HUES6 (cell line): ENCODE results near the gene CDC42EP2.
A peak's percentile ranks its signal among the peaks of the same experiment; 100 is the strongest.

Experiments used
- H3K27ac ChIP-seq: 2 replicates; pipeline ENCODE4 v1.7.0; 2013; ENCODE audit warnings: low read depth, mild to moderate bottlenecking, low read length, inconsistent platforms
- H3K27me3 ChIP-seq: 2 replicates; pipeline ENCODE4 v1.6.1; 2013; ENCODE audit warnings: low read length; ENCODE audit not compliant: control insufficient read depth, insufficient read depth
- H3K36me3 ChIP-seq: 2 replicates; pipeline ENCODE4 v1.6.1; 2013; ENCODE audit warnings: low read length; ENCODE audit not compliant: control insufficient read depth, insufficient read depth
- H3K4me1 ChIP-seq: 2 replicates; pipeline ENCODE4 v1.6.1; 2013; ENCODE audit warnings: low read length; ENCODE audit not compliant: control insufficient read depth, insufficient read depth
- H3K4me3 ChIP-seq: 2 replicates; pipeline ENCODE4 v1.5.1; 2013; ENCODE audit warnings: low read depth, low read length
- H3K9ac ChIP-seq: one replicate; pipeline ENCODE4 v1.6.1; 2013; ENCODE audit warnings: mild to moderate bottlenecking, low read length
- H3K9me3 ChIP-seq: 2 replicates; pipeline ENCODE4 v1.6.1; 2013; ENCODE audit warnings: low read depth, low read length; ENCODE audit not compliant: control insufficient read depth, insufficient read depth

Gene CDC42EP2

DNA sequence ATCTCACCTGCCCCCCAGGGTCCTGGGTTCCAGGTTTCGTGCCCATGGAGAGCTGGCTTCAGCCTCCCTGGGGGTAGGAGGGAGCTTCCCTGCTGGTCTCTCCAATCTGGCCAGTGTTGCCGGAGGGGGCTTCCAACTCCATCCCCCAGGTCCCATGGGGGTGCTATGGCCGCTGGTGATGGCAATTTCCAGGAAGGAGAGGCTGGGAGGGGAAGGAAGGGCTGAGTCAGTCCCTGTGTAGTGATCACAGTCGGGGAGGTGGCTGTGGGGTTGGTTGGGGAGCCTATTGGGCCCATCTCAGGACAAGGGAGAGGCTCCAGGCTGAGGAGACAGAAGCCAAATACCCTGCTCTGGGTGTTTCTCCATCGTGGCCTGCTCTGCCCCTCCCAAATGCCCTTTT is 5.7 kb upstream of the CDC42EP2 start:
- Histone ChIP-seq H3K9ac (no peak overlapping the region), H3K4me1 (peaks cover 6% of the 10 kb centered on the region; the same call in 1 of the 2 replicates), H3K27me3 (peaks cover 27% of the 10 kb centered on the region), H3K9me3 (no peaks in the 10 kb centered on the region), H3K36me3 (peaks cover 13% of the 10 kb centered on the region), H3K4me3 (no peak overlapping the region), H3K27ac (no peak overlapping the region)

DNA sequence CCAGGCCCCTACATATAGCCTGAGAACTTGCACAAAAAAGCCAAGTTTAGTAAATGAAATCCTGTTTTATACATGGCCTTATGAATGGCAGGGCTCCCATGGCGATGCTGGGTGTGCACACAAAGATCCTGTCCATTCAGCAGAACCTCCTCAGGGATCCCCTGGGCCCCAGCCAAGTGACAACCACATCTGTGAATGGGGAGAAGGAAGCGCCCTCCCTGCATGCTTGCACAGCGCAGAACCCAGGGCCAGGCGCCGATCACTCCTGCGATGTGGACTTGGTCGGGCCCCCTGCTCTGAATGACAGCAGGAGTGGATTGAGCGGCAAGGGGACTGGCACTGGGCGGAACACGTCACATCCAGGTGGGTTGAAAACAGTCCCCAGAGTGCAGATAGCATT is 4.5 kb upstream of the CDC42EP2 start:
- H3K27me3 ChIP-seq: peaks cover 31% of the 10 kb centered on the region
- H3K4me1 ChIP-seq: peaks cover 8% of the 10 kb centered on the region; the same call in 1 of the 2 replicates
- no peak overlapping the region for H3K4me3 ChIP-seq
- peaks cover 5% of the 10 kb centered on the region; the same call in 1 of the 2 replicates for H3K36me3 ChIP-seq
- no peaks in the 10 kb centered on the region for H3K9me3 ChIP-seq
- no peak overlapping the region for H3K27ac ChIP-seq
- no peak overlapping the region for H3K9ac ChIP-seq

DNA sequence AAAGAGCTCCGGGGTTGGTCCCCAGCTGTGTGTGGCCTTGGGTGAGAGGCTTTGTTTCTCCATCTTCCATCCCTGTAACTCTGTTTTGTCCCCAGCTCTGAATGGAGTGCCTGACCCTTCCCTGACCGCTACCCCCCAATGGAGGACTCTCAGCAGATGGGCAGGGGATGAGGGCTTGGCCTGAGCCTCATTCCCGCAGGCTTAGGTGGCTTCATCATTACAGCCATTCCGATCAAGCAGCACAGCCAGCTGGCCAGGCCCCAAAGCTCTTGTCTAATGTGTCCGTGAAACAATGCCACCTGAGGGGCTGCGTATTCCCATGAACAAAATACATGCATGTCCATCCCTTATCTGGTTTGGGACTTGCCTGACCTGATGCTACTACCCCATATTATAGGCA is 3.9 kb upstream of the CDC42EP2 start:
- Histone ChIP-seq H3K9ac (no peak overlapping the region), H3K9me3 (no peaks in the 10 kb centered on the region), H3K27ac (no peak overlapping the region), H3K4me3 (no peak overlapping the region), H3K36me3 (0 out of 2 replicates have a peak, but pooled peaks cover under 1% of the 10 kb centered on the region), H3K27me3 (peaks cover 31% of the 10 kb centered on the region), H3K4me1 (peaks cover 9% of the 10 kb centered on the region)

DNA sequence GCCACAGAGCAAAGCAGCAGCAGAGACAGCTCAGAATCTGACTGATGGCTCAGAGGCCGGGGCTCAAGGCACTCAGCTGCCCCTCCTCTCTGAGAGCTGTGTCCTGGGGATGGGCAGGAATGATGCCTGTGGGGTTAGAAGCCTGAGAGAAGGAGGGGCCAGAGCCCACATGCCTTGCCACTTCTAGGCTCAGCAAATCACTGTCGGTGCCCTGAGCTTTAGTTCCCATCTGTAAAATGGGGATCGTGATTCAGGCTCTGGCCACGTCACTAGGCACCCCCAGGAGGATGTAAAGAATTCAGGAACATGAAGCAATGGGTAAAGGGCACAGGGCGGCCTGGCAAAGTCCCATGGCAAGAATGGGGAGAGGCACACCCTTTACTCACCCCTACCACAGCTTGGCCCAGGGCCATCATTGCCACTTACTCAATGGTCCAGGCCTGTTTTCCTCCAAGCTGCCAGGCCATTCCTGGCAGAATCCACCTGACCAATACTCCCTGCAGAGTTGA is 3.4 kb upstream of the CDC42EP2 start:
- H3K9ac ChIP-seq: no peak overlapping the region
- H3K27me3 ChIP-seq: peaks cover 31% of the 10 kb centered on the region
- H3K4me3 ChIP-seq: no peak overlapping the region
- H3K36me3 ChIP-seq: no peaks in the 10 kb centered on the region
- H3K4me1 ChIP-seq: peaks cover 14% of the 10 kb centered on the region
- H3K9me3 ChIP-seq: no peaks in the 10 kb centered on the region
- no peak overlapping the region for H3K27ac ChIP-seq

DNA sequence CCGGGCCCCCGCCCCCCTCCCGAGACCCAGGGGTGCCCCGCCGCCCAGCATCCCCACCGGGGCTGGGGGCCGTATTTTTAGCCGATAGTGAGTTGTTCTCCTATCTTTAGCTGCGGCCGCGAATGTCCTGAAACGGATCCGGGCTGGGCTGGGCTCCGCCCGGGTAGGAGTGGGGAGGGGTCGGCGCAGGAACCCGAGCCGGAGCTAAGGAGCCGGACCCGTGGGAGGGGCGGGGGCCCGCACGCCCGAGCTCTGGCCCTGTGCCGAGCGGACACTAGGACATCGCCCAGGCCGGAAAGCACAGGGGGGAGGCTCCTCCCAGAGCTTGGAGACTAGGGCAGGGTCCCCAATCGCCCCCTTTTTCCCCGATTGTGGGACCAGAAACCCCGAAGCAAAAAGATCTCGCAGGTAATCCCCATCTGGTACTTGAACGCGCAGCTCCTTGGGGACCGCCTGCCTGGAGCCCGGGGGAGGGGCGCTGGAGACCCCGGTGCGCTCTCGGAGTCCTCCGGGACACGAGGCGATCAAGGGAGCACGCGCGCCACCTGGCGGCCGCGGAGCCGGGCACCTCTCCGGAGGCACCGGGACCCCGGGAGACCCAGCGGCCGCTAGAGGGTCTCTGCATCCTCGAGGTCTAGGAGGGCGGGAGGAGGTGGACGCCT is 669 bp downstream of the CDC42EP2 start:
- Histone ChIP-seq H3K9me3 (no peaks in the 10 kb centered on the region), H3K4me1 (peaks cover 28% of the 10 kb centered on the region), H3K4me3 (peak overlapping the region; percentile 92), H3K9ac (peak overlapping the region; percentile 63), H3K27me3 (peaks cover 26% of the 10 kb centered on the region), H3K36me3 (peaks cover under 1% of the 10 kb centered on the region; the same call in 1 of the 2 replicates), H3K27ac (peak overlapping the region; percentile 61; the same call in 1 of the 2 replicates)

DNA sequence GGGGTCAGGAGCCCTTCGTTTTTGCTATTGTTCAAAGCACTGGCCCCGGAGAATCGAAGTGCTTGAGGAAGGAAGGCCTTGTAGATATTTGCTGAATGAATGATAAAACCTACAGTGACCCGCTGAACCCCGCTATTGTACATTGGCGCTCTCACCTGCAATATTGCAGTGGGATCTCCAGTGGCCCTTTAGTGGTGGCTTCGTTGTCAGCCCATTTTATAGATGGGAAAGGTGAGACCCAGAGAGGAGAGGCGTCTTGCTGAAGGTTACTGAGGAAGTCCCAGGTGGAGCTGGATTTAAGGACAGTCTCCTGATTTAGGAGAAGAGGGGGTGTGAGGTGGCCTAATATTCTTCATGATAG is 1.2 kb downstream of the CDC42EP2 start:
- H3K27me3 ChIP-seq: peaks cover 24% of the 10 kb centered on the region
- H3K9ac ChIP-seq: no peak overlapping the region
- peaks cover 5% of the 10 kb centered on the region for H3K36me3 ChIP-seq
- H3K4me1 ChIP-seq: peaks cover 25% of the 10 kb centered on the region
- no peaks in the 10 kb centered on the region for H3K9me3 ChIP-seq
- H3K27ac ChIP-seq: no peak overlapping the region
- peak overlapping the region; percentile 92 for H3K4me3 ChIP-seq

DNA sequence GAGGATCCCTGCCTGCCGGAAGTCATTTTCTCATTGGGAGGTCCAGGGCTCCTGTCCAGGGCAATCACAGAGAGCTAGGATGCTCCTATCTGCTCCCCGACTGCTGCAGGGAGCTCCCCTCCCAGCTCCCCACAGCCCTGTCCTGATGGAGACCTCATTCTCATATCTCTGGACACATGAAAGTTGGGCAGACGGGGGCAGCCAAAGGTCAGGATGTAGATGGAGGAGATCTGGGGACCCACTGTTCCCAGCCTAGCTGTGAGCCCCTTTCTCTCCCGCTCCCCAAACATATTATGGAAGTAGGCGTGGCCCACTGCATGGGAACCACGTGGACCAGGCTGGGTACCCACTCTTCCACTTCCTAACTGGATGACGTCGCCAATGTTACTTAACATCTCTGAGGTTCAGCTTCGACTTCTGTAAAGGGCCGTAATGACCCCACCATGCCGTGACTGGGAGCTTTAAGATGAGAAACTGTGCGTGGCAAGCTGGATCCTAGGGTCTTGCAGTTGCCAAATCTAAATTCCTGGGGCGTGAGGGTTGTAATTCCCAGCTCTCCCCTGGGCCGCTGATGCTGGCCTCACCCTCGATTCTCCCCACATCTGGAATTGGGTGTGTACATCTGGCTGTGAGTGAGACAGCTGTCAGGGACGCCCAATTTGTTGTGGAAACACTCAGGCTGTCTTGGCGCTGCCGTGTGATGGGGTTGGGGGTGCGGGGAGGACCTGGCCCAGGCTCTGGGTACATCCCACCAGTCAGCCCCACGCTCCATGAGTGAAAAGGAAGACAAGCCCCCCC is 1.8 kb downstream of the CDC42EP2 start:
- Histone ChIP-seq H3K9me3 (no peaks in the 10 kb centered on the region), H3K9ac (no peak overlapping the region), H3K4me3 (peak overlapping the region; percentile 92), H3K4me1 (peaks cover 22% of the 10 kb centered on the region), H3K27me3 (peaks cover 19% of the 10 kb centered on the region), H3K36me3 (peaks cover 11% of the 10 kb centered on the region), H3K27ac (no peak overlapping the region)

DNA sequence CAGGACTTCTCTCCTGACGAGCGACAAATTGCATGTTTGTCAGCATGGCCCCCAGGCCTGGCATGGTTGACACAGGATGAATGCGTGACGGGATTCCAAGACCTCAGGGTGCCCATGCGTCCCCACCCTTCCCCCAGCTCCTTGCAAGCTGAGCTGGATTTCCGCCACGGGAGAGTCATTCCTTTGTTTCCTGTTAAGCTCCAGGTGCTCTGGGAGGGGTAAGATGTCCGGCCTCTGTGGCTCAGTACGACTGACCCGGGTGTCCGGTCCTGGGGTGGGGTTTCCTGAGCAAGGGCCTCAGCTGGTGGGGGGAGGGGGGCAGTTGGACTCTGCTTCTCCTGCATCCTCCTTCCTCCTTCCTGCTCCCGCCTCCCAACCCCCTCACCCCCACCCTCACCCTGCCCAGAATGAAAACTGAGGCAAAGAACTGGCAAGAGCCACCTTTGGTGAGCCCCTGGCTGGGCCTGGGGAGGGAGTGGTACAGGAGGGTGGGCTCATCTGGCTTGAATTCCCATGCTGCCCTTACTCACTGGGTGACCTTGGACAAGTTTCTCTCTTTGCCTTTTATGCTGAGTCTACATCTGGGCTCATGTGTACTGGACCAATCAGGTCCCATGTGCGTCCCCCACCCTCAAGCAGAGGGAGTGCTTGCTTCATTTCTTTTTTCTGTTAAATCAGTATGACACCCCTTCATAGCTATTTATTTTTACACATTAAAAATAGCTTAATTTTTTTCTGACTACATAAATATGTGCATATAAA is 2.5 kb downstream of the CDC42EP2 start:
- Histone ChIP-seq H3K9ac (peak overlapping the region; percentile 29), H3K4me1 (peaks cover 22% of the 10 kb centered on the region), H3K27ac (no peak overlapping the region), H3K9me3 (no peaks in the 10 kb centered on the region), H3K4me3 (peak overlapping the region; percentile 28; the same call in 1 of the 2 replicates), H3K36me3 (peaks cover 19% of the 10 kb centered on the region), H3K27me3 (peaks cover 15% of the 10 kb centered on the region)

DNA sequence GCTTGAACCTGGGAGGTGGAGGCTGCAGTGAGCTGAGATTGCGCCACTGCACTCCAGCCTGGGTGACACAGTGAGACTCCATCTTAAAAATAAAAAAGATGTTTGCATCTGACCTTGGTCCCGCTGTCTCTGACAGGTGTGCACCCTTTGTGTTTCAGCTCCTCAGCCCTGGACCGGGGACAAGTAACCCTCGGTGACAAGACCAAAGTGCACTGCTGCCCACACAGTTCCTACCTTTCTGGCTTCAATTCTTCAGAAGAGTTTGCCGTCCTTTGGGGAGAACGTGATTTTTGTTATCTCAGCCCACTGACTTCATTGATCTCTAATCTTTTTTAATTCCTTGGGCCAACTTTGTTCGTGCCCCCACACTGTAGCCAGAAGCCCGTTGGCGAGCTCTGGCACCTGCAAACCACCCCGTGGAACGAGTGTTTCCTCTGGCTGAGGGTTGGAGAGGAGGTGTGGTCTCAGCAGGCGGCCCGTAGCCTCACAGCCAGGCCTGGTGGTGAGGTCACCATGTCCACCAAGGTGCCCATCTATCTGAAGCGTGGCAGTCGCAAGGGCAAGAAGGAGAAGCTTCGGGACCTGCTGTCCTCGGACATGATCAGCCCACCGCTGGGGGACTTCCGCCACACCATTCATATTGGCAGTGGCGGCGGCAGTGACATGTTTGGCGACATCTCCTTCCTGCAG is 5.9 kb downstream of the CDC42EP2 start:
- Histone ChIP-seq H3K9me3 (no peaks in the 10 kb centered on the region), H3K27me3 (no peaks in the 10 kb centered on the region), H3K9ac (no peak overlapping the region), H3K4me3 (no peak overlapping the region), H3K36me3 (peaks cover 24% of the 10 kb centered on the region), H3K4me1 (peaks cover 20% of the 10 kb centered on the region), H3K27ac (no peak overlapping the region)

DNA sequence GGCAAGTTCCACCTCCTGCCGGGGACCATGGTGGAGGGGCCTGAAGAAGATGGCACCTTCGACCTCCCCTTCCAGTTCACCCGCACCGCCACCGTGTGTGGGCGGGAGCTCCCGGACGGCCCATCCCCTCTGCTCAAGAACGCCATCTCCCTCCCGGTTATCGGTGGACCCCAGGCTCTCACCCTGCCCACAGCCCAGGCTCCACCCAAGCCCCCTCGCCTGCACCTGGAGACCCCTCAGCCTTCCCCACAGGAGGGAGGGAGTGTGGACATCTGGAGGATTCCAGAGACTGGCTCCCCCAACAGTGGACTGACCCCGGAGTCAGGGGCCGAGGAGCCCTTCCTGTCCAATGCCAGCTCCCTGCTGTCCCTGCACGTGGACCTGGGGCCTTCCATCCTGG is 6.4 kb downstream of the CDC42EP2 start:
- Histone ChIP-seq H3K4me3 (no peak overlapping the region), H3K36me3 (peaks cover 24% of the 10 kb centered on the region), H3K9ac (no peak overlapping the region), H3K27ac (no peak overlapping the region), H3K27me3 (no peaks in the 10 kb centered on the region), H3K9me3 (no peaks in the 10 kb centered on the region), H3K4me1 (peaks cover 15% of the 10 kb centered on the region)
